ENCODE data around the gene ARAP1. TPM values are rescaled to one million over a fixed set of nuclear protein-coding genes. Genes with fewer than 3 reads are reported as not detected.

The ARAP1 gene
- total RNA-seq, 1 experiment from 2014 or later: 73.6 TPM

DNA sequence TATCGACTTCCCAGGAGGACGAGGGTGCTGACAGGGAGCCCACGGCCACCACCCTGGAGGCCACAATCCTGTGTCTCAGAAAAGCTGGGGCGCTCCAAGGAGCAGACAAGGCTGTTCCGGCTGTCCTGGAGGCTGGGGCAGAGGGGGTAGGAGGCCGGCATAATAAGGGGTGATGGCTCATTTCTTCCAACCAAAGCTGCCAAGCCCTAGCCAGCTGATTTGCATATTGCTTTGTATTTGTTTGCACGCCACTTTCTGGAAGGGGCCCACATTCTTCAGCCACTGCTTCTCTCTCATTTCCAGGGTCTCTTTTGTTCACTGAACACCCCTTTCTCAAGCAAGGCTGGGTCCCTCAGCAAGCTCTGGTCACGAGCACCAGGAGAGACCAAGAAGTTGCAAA, 82.7 kb downstream of the ARAP1 start:
- BruUV-seq (replicated peaks): no TSS peak
- in situ Hi-C loops (cut with HindIII; ENCODE audit: low pct_unique_long_range_greater_than_20kb, low sequenced_read_pairs): no loop called here
- Histone ChIP-seq H3K27ac (ENCODE audit: low read length) (no peak overlapping the region), H3K4me1 (ENCODE audit: control insufficient read depth, insufficient read depth, low read length) (no peaks in the 10 kb centered on the region), H3K36me3 (ENCODE audit: control insufficient read depth, insufficient read depth, low read length) (no peaks in the 10 kb centered on the region), H3K9me3 (ENCODE audit: control insufficient read depth, insufficient read depth, low read depth, low read length) (no peaks in the 10 kb centered on the region), H3K27me3 (ENCODE audit: control insufficient read depth, insufficient read depth, low read length) (peaks cover 4% of the 10 kb centered on the region; the same call in 1 of the 2 replicates), H3K4me3 (ENCODE audit: low read depth in 2 of 2, low read length in 2 of 2) (no peak overlapping the region)
- ChIA-PET CTCF (interaction anchor here (1.2 kb wide), 1 partner anchor 15 kb away, joined by 5 read pairs; no protein-coding TSS in a partner anchor), POLR2A (no interaction called here)
- no peak for DNase-seq (ENCODE audit: low read depth, low spot score)
- intact Hi-C loops (cut with micrococcal nuclease; ENCODE audit: unreplicated experiment): no loop called here
- TF ChIP-seq POLR2AphosphoS5 (IDR thresholded peaks at IDR 0.05; ENCODE audit: low read depth, low read length): no peak
- TF ChIP-seq, protein P1, sequence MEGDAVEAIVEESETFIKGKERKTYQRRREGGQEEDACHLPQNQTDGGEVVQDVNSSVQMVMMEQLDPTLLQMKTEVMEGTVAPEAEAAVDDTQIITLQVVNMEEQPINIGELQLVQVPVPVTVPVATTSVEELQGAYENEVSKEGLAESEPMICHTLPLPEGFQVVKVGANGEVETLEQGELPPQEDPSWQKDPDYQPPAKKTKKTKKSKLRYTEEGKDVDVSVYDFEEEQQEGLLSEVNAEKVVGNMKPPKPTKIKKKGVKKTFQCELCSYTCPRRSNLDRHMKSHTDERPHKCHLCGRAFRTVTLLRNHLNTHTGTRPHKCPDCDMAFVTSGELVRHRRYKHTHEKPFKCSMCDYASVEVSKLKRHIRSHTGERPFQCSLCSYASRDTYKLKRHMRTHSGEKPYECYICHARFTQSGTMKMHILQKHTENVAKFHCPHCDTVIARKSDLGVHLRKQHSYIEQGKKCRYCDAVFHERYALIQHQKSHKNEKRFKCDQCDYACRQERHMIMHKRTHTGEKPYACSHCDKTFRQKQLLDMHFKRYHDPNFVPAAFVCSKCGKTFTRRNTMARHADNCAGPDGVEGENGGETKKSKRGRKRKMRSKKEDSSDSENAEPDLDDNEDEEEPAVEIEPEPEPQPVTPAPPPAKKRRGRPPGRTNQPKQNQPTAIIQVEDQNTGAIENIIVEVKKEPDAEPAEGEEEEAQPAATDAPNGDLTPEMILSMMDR (IDR thresholded peaks at IDR 0.05): no peak
- TF ChIP-seq TCF7L2 (IDR thresholded peaks at IDR 0.05; ENCODE audit: low read depth, low read length): no peak
- TF ChIP-seq, protein P2, sequence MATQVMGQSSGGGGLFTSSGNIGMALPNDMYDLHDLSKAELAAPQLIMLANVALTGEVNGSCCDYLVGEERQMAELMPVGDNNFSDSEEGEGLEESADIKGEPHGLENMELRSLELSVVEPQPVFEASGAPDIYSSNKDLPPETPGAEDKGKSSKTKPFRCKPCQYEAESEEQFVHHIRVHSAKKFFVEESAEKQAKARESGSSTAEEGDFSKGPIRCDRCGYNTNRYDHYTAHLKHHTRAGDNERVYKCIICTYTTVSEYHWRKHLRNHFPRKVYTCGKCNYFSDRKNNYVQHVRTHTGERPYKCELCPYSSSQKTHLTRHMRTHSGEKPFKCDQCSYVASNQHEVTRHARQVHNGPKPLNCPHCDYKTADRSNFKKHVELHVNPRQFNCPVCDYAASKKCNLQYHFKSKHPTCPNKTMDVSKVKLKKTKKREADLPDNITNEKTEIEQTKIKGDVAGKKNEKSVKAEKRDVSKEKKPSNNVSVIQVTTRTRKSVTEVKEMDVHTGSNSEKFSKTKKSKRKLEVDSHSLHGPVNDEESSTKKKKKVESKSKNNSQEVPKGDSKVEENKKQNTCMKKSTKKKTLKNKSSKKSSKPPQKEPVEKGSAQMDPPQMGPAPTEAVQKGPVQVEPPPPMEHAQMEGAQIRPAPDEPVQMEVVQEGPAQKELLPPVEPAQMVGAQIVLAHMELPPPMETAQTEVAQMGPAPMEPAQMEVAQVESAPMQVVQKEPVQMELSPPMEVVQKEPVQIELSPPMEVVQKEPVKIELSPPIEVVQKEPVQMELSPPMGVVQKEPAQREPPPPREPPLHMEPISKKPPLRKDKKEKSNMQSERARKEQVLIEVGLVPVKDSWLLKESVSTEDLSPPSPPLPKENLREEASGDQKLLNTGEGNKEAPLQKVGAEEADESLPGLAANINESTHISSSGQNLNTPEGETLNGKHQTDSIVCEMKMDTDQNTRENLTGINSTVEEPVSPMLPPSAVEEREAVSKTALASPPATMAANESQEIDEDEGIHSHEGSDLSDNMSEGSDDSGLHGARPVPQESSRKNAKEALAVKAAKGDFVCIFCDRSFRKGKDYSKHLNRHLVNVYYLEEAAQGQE (IDR thresholded peaks at IDR 0.05; ENCODE audit: insufficient read depth in 1 of 2, low read depth in 2 of 2, low read length in 1 of 2): no peak
- TF ChIP-seq SIN3A (IDR thresholded peaks at IDR 0.05; ENCODE audit: borderline replicate concordance, insufficient read depth, low read depth, low read length): no peak
- ATAC-seq: no peak

DNA sequence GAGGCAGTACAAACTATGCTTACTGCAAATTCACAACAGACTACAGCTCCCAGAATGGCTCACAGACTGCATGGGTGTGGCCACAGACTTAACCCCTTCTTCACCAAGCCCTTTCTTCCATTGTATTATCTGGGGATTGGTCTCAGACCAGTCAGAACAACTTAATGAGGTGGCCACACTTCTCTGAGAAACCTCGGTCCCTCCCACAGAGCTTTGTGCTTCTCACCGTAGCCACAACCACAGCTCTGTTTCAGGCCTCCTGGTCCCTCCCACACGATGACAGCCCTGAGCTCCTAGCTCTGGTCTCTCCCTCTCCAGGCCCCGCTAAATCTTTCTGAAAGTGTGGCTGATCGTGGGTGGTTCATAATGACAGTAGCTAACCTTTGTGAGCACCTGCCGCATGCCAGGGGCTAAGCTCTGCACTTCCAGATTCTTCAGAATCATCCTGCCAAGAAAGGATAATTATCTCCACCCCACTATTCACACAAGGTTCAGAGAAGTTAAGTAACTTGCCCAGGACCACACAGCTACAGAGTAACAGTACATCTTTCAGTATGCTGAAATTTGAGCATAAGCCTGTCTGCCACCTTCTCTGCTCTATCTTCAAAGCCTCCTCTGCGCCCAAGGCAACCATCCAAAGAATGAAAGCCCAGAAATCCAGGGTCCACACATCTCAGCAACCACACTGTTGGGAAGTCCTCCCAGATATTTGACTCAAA, 83.4 kb downstream of the ARAP1 start:
- in situ Hi-C loops (cut with HindIII; ENCODE audit: low pct_unique_long_range_greater_than_20kb, low sequenced_read_pairs): no loop called here
- ATAC-seq: peak; percentile 42; the same call in 1 of the 2 replicates
- Histone ChIP-seq H3K4me3 (ENCODE audit: low read depth in 2 of 2, low read length in 2 of 2) (no peak overlapping the region), H3K4me1 (ENCODE audit: control insufficient read depth, insufficient read depth, low read length) (no peaks in the 10 kb centered on the region), H3K36me3 (ENCODE audit: control insufficient read depth, insufficient read depth, low read length) (no peaks in the 10 kb centered on the region), H3K27me3 (ENCODE audit: control insufficient read depth, insufficient read depth, low read length) (peaks cover 2% of the 10 kb centered on the region; the same call in 1 of the 2 replicates), H3K9me3 (ENCODE audit: control insufficient read depth, insufficient read depth, low read depth, low read length) (no peaks in the 10 kb centered on the region), H3K27ac (ENCODE audit: low read length) (no peak overlapping the region)
- POLR2A ChIA-PET: interaction anchor here (0.7 kb wide), 1 partner anchor 875 kb away, joined by 5 read pairs; no protein-coding TSS in a partner anchor
- intact Hi-C loops (cut with micrococcal nuclease; ENCODE audit: unreplicated experiment): no loop called here
- BruUV-seq (replicated peaks): no TSS peak
- CTCF ChIA-PET: interaction anchor here (1.0 to 1.3 kb wide), 3 partner anchors 15 to 633 kb away, joined by 3 to 5 read pairs (median 3); no protein-coding TSS in a partner anchor
- TF ChIP-seq, protein P2 (IDR thresholded peaks at IDR 0.05; ENCODE audit: insufficient read depth in 1 of 2, low read depth in 2 of 2, low read length in 1 of 2): no peak
- TF ChIP-seq TCF7L2 (IDR thresholded peaks at IDR 0.05; ENCODE audit: low read depth, low read length): no peak
- TF ChIP-seq, protein P1 (IDR thresholded peaks at IDR 0.05): no peak
- no peak for TF ChIP-seq POLR2AphosphoS5 (IDR thresholded peaks at IDR 0.05; ENCODE audit: low read depth, low read length)
- TF ChIP-seq SIN3A (IDR thresholded peaks at IDR 0.05; ENCODE audit: borderline replicate concordance, insufficient read depth, low read depth, low read length): no peak
- DNase-seq (ENCODE audit: low read depth, low spot score): no peak

Measured in Panc1 (cell line).